Omental fat pad (tissue), 4 donors: ENCODE measurements around the gene C5orf24. TPM values are rescaled to one million over a fixed set of nuclear protein-coding genes. Genes with fewer than 3 reads are reported as not detected.

Experiments used
- ATAC-seq: fragments of 150-250 bp; one replicate; pipeline ENCODE4 v1.9.1; 2016; ENCODE audit warnings: mild to moderate bottlenecking, moderate library complexity; ENCODE audit not compliant: low FRiP score
- DNase-seq: peaks from one replicate; pipeline ENCODE4 v3.0.0-alpha.2; 2019; ENCODE audit warnings: low spot score
- total RNA-seq, 4 donors: library from RNA; depleted of rRNA; stranded (reverse); fragments of >200 nt; gene quantifications; one replicate each; pipeline ENCODE4 v1.1.0, GENCODE V29; 2016
- TF ChIP-seq, protein P1 (sequence below), 3 donors: fragments of 450-650 bp; IDR thresholded peaks; one replicate each; pipeline ENCODE4 v1.5.1; 2016 to 2017; ENCODE audit warnings: antibody characterized with exemption in 3 of 3, mild to moderate bottlenecking in 3 of 3, moderate library complexity in 2 of 3

The C5orf24 gene
- total RNA-seq, 4 donors from 2014 or later = 36.1 to 56.0 (median 45.9) TPM

DNA sequence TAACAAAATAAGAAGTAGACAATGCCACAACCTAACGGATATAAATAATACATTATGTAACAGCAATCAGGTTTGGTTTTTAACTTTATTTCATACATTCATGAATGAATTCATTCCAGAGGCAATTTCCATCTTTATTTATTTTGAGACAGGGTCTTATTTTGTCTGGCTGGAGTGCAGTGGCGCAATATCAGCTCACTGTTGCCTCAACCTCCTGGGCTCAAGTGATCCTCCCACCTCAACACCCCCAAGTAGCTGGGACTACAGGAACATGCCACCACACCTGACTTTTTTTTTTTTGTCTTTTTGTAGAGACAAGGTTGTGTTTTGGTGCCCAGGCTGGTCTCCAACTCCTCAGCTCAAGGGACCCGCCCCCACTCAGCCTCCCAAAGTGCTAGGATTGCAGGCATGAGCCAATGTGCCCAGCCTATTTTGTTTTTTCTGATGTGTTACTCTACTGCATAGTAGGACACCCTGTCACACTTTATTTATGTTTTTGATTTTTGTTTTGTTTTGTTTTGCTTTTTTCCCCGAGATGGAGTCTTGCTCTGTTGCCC is 26.3 kb upstream of the C5orf24 start:
- ATAC-seq (no peak), DNase-seq (no peak)
- TF ChIP-seq, protein P1, sequence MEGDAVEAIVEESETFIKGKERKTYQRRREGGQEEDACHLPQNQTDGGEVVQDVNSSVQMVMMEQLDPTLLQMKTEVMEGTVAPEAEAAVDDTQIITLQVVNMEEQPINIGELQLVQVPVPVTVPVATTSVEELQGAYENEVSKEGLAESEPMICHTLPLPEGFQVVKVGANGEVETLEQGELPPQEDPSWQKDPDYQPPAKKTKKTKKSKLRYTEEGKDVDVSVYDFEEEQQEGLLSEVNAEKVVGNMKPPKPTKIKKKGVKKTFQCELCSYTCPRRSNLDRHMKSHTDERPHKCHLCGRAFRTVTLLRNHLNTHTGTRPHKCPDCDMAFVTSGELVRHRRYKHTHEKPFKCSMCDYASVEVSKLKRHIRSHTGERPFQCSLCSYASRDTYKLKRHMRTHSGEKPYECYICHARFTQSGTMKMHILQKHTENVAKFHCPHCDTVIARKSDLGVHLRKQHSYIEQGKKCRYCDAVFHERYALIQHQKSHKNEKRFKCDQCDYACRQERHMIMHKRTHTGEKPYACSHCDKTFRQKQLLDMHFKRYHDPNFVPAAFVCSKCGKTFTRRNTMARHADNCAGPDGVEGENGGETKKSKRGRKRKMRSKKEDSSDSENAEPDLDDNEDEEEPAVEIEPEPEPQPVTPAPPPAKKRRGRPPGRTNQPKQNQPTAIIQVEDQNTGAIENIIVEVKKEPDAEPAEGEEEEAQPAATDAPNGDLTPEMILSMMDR (IDR thresholded peaks at IDR 0.05) = no peak

DNA sequence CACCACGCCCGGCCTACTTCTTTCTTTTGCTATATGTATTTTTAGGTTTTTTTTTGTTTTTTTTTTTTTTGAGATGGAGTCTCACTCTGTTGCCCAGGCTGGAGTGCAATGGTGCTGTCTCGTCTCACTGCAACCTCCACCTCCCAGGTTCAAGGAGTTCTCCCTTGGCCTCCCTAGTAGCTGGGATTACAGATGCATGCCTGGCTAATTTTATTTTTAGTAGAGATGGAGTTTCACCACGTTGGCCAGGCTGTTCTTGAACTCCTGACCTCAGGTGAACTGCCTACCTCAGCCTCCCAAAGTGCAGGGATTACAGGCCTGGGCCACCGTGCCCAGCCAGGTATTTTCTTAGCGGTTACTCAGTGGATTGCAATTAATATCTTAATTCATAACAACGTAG is 23.9 kb upstream of the C5orf24 start:
- no peak for DNase-seq
- no peak for ATAC-seq
- TF ChIP-seq, protein P1 (IDR thresholded peaks at IDR 0.05) = no peak

DNA sequence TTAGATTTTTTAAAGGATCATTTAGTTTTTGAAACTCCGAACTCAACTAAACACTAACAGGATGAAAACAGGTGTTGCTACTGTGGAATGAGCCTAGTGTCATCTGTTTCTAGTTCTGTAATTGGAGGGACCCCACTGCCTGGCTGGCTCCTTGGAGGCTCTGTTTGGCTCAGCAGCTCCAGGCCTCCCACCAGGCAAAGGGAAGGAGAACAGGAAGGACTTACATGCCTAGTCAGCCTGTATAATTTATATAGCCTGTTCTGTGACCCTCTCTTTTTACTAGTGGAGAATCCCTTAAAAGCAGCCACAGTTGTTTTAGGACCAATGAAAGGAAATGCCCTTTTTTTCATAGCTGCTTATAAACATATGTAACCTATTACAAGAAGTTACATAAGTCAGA is 21.1 kb upstream of the C5orf24 start:
- TF ChIP-seq, protein P1 (IDR thresholded peaks at IDR 0.05) = no peak
- ATAC-seq (no peak), DNase-seq (no peak)

DNA sequence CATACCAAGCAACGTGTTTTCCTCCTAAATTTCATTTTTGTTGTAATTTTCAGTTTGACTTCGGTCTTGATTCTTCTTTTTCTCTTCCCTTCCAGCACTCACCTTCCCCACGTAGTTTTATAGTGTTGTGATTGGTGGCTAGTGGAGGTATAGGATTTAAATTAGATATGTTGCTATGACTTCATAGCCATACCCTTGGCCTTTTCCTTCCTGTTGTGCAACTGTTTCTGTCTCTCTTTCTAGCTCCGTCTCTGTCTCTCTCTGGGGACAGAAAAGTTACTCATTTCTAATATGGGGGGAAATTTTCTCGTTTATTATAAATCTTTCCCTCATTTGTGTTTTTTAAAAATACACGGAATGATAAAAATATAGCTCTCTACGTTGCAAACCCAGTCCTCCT is 20.6 kb upstream of the C5orf24 start:
- TF ChIP-seq, protein P1 (IDR thresholded peaks at IDR 0.05) = no peak
- ATAC-seq (no peak), DNase-seq (no peak)

DNA sequence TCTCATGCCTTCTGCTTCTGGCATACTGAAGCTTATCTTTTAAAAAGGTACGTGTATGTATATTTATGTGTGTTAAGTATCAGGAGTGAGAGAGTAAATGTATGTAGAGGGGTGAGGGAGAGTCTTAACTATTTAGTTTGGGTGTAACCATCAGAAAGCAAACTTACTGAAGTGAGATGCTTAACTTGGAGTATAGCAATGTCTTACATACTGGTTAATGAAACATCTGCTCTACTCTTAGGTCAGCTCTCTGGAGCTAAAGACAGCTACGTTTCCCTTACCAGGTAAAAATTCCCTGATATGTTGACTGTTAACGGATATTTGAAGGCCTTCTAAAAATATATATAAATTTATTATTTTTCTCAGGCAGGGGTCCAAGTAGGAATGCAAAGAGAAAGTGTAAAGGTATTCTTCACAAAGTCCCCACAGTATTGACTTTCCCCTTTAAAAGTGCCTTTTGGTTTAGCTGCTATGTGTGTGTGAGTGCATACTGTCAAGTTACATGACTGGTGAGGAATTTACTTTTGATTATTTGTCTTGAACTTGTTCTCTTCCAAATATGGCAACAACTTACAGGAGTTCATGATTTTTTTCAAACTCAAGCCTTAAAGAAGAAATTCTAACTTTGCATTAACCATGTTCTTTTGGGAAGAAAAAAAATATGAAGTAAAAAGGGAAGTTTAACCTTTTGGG is 12.3 kb upstream of the C5orf24 start:
- DNase-seq (no peak), ATAC-seq (no peak)
- TF ChIP-seq, protein P1 (IDR thresholded peaks at IDR 0.05) = no peak

DNA sequence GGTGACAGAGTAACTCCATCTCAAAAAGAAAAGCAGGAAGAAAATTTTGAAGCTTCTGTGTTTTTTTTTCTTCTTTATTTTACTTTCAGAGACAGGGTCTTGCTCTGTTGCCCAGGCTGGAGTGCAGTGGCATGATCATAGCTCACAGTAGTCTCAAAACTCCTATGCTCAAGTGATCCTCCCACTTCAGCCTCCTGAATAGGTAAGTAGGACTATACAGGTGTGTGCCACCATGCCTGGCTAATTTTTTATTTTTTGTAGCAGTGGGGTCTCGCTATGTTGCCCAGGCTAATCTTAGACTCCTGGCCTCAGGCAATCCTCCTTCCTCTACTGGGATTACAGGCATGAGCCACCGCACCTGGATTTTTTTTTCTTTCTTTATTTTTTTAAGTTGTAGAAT is 10.1 kb upstream of the C5orf24 start:
- TF ChIP-seq, protein P1 (IDR thresholded peaks at IDR 0.05) = no peak
- DNase-seq (no peak), ATAC-seq (peak; percentile 54)
